ENCODE measurements around the gene AMPD2.

DNA sequence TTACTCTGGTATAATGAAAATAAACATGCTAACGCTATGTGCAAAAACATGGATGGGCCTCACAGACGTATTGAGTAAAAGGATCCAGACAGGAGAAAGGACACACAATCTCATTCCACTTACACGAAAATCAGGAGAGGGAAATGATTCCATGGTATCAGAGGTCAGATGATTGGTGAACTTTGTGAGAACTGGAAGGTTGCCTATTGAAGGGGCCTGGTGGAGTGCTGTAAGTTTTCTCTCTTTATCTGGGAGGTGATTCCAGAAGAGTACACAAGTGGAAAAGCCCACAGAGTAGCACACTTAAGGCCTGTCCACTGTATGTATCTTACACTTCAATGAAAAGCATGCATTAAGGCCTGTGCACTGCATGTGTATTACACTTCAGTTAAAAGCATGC lies 57.8 kb downstream of the AMPD2 start:
- TF ChIP-seq, protein P1, sequence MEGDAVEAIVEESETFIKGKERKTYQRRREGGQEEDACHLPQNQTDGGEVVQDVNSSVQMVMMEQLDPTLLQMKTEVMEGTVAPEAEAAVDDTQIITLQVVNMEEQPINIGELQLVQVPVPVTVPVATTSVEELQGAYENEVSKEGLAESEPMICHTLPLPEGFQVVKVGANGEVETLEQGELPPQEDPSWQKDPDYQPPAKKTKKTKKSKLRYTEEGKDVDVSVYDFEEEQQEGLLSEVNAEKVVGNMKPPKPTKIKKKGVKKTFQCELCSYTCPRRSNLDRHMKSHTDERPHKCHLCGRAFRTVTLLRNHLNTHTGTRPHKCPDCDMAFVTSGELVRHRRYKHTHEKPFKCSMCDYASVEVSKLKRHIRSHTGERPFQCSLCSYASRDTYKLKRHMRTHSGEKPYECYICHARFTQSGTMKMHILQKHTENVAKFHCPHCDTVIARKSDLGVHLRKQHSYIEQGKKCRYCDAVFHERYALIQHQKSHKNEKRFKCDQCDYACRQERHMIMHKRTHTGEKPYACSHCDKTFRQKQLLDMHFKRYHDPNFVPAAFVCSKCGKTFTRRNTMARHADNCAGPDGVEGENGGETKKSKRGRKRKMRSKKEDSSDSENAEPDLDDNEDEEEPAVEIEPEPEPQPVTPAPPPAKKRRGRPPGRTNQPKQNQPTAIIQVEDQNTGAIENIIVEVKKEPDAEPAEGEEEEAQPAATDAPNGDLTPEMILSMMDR (IDR thresholded peaks at IDR 0.05) = no peak
- no peak for TF ChIP-seq POLR2A (IDR thresholded peaks at IDR 0.05; ENCODE audit: low read depth)
- TF ChIP-seq POLR2AphosphoS5 (IDR thresholded peaks at IDR 0.05) = no peak
- no peak for TF ChIP-seq EP300 (IDR thresholded peaks at IDR 0.05)
